Effector memory CD8-positive, alpha-beta T cell (primary cell): ENCODE data around the gene ZCCHC24.
A peak's percentile ranks its signal among the peaks of the same experiment; 100 is the strongest.

Experiments
- ATAC-seq: fragments of 150-1000 bp; cut with Tn5 transposase; replicated peaks from 2 replicates; pipeline ENCODE4 v1.10.0; 2021; ENCODE audit warnings: mild to moderate bottlenecking, moderate library complexity
- DNase-seq, 3 experiments: peaks; one replicate each; pipeline ENCODE4 v3.0.0; 2021
- H3K27ac Mint-ChIP-seq, 2 donors: one replicate each; pipeline ENCODE4 v1.8.0; 2022; ENCODE audit warnings: mild to moderate bottlenecking in 2 of 2, mixed read lengths in 2 of 2, moderate library complexity in 2 of 2
- H3K27me3 Mint-ChIP-seq, 2 donors: one replicate each; pipeline ENCODE4 v1.8.0; 2022; ENCODE audit warnings: mixed read lengths in 2 of 2
- H3K36me3 Mint-ChIP-seq: one replicate; pipeline ENCODE4 v1.8.0; 2022; ENCODE audit warnings: mild to moderate bottlenecking, moderate library complexity, mixed read lengths; ENCODE audit not compliant: insufficient read depth
- H3K4me1 Mint-ChIP-seq, 2 donors: one replicate each; pipeline ENCODE4 v1.8.0; 2022; ENCODE audit warnings: low read depth in 2 of 2, mixed read lengths in 2 of 2
- H3K4me3 Mint-ChIP-seq, 2 donors: one replicate each; pipeline ENCODE4 v1.8.0; 2022; ENCODE audit warnings: mild to moderate bottlenecking in 2 of 2, mixed read lengths in 2 of 2, moderate library complexity in 2 of 2
- H3K9me3 Mint-ChIP-seq, 2 donors: one replicate each; pipeline ENCODE4 v1.8.0; 2022; ENCODE audit warnings: mixed read lengths in 2 of 2

ZCCHC24 gene

DNA sequence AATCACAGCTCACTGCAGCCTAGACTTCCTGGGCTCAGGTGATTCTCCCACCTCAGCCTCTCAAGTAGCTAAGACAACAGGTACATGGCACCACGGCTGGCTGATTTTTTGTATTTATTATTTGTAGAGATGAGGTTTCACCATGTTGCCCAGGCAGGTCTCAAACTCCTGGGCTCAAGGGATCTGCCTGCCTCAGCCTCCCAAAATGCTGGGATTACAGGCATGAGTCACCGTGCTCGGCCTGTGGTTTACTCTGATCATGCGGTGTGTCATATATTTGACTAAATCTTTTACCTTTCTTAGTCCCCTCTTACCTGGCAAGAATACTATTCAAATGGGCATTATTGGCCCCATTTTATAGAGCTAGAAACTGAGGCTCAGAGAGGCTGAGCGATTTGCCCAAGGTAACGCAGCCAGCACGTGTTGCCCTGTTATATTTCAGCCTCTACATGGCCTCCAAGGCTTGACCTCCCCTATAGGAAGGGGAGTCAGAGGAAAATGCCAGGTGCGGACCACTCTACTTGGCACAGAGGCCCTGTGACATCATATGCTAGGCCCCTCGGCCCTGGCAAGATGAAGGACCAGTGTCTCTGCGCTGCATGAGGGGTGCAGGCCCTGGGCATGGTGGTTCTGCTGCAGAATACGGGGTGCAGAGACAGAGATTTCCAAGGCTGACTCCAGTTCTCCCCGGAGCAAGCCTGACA is 8.2 kb downstream of the ZCCHC24 start:
- no peak overlapping the region for H3K4me3 Mint-ChIP-seq
- H3K9me3 Mint-ChIP-seq: no peaks in the 10 kb centered on the region
- H3K36me3 Mint-ChIP-seq: no peaks in the 10 kb centered on the region
- peaks cover 5 to 11% of the 10 kb centered on the region in 2 donors for H3K4me1 Mint-ChIP-seq
- H3K27ac Mint-ChIP-seq: peak overlapping the region in 1 of 2 donors; percentile 17
- no peak for ATAC-seq
- peaks cover 0 to 7% of the 10 kb centered on the region in 2 donors for H3K27me3 Mint-ChIP-seq
- no peak for DNase-seq

GRCh38 chr10:79436850-79437103 is 8.6 kb downstream of the ZCCHC24 start:
- no peak for ATAC-seq
- H3K4me3 Mint-ChIP-seq: no peak overlapping the region
- H3K27me3 Mint-ChIP-seq: peaks cover 0 to 7% of the 10 kb centered on the region in 2 donors
- no peak for DNase-seq
- peaks cover 5 to 11% of the 10 kb centered on the region in 2 donors for H3K4me1 Mint-ChIP-seq
- peak overlapping the region in 1 of 2 donors; percentile 51 for H3K27ac Mint-ChIP-seq
- no peaks in the 10 kb centered on the region for H3K9me3 Mint-ChIP-seq
- no peaks in the 10 kb centered on the region for H3K36me3 Mint-ChIP-seq

DNA sequence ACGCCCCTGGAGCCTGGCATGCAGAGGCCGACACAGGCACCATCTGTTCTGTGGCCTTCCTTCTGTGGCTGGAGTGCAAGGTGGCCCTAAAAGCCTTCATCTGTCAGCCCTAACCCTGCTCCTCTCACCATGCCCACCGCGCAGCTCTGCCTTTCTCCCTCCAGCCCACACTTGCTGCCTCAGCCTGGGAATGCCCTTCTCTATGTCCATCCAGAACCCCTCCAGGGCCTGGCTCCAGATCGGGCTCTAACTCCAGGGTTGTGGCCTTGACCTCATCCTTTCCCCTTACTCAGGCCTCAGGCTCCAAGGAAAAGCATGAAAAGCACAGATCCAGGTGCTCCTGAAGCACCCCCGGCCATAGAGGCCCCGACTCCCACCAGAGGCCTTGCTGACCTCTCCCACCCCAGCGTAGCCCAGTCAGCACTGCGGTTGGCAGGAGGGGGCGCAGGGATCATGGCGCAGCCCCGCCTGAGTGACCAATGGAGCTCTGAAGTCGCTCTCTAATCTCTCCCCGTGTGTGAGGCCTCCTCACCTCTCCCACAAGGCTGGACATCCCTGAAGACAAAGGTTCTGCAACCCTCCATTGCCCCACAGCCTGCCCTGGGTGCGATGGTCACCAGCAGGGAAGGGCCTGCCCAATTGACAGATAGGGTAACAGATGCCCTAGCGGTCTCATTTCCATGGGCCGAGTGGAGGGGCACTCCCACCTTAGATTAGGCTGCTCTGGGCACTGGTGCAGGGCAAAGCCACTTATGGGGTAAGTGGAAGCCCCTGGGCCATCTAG is 9.2 kb downstream of the ZCCHC24 start:
- no peaks in the 10 kb centered on the region for H3K9me3 Mint-ChIP-seq
- H3K4me3 Mint-ChIP-seq: no peak overlapping the region
- no peaks in the 10 kb centered on the region for H3K36me3 Mint-ChIP-seq
- DNase-seq: no peak
- H3K27me3 Mint-ChIP-seq: peaks cover 0 to 7% of the 10 kb centered on the region in 2 donors
- peaks cover 5 to 11% of the 10 kb centered on the region in 2 donors for H3K4me1 Mint-ChIP-seq
- ATAC-seq: no peak
- peak overlapping the region; percentile 51 to 62 for H3K27ac Mint-ChIP-seq

DNA sequence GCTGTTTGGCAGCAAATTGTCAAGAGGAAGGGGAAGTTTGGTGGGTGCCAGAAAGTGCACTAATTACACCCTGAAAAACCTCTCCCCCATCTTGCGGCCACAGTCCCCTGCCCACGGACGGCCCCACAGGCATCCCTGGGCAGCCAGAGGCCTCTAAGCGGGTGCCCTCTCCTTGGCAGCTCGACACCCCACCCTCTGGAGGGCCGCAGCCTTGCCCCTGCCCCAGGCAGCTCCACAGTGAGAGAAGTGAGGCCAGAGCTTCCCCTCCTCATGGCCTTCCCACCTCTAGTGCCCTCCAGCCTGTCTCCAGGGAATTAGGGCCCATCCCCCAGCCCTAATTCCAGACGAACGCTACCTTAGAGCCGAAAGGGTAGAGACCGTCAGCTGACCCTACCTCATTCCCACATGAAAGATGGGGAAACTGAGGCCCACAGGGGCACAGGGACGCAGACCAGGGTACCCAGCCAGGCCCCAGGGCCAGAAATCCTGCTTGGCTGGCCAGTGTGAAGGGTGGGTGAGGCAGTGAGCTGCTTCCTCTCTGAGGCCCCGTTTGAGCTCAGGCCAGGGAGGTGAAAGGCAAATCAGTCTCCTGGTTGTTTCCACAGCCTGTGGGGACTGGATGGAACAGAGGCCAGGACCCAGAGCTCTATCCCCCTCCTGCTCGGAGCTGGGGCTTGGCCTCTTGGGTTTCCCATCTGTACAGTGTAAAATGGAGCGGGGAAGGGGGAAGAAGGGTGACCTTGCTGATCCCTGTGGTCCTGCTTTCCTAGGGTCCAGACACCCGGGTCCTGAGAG is 10.0 kb downstream of the ZCCHC24 start:
- peaks cover 3 to 11% of the 10 kb centered on the region in 2 donors for H3K4me1 Mint-ChIP-seq
- no peaks in the 10 kb centered on the region for H3K9me3 Mint-ChIP-seq
- no peak overlapping the region for H3K4me3 Mint-ChIP-seq
- H3K27ac Mint-ChIP-seq: no peak overlapping the region
- ATAC-seq (no peak), DNase-seq (no peak)
- no peaks in the 10 kb centered on the region for H3K36me3 Mint-ChIP-seq
- H3K27me3 Mint-ChIP-seq: peaks cover 0 to 7% of the 10 kb centered on the region in 2 donors

DNA sequence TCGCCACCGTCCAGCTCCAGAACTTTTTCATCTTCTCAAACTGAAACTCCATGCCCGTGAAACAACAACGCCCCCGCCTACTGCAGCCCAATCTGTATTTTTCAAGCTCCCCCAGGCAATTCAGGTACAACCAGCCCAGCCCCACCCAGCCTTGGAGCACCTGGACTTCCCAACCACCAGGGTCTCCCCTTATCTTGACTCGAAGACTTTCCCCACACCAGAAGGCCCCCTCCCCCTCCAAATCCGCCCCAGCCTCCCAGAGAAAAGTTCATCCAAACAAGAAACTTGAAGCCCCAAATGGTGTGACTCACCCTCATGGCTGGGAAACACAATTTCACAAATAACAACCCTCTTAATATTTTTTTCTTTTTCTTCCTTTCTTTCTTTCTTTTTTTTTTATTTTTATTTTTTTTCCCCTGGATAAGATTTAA is 10.6 kb downstream of the ZCCHC24 start:
- H3K27me3 Mint-ChIP-seq: peaks cover 0 to 7% of the 10 kb centered on the region in 2 donors
- no peaks in the 10 kb centered on the region for H3K9me3 Mint-ChIP-seq
- no peak for DNase-seq
- H3K27ac Mint-ChIP-seq: peak overlapping the region in 1 of 2 donors; percentile 13
- H3K4me3 Mint-ChIP-seq: no peak overlapping the region
- peaks cover 0 to 11% of the 10 kb centered on the region in 2 donors for H3K4me1 Mint-ChIP-seq
- ATAC-seq: no peak
- H3K36me3 Mint-ChIP-seq: no peaks in the 10 kb centered on the region

DNA sequence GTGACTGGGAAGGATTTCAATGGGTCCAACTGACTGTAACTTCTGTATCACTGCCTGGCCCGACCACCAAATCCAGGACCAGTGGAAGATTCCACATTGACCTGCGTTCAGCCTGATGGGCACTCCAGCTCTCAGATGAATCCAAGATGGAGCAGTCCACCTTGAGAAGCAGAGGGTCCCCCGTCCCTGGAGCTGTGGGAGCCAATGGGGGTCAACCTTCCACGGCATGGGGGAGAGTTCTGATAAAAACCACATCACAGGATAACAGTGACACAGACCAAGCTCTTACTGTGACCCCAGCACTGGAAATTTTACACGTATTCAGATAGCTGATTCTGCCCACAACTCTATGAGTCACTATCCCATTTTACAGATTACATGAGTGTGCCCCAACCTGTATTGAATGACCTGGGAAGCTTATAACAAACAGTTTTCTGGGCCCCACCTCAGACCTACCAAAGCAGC is 11.2 kb downstream of the ZCCHC24 start:
- peaks cover 0 to 7% of the 10 kb centered on the region in 2 donors for H3K27me3 Mint-ChIP-seq
- peaks cover 0 to 9% of the 10 kb centered on the region in 2 donors for H3K4me1 Mint-ChIP-seq
- no peak for ATAC-seq
- no peak overlapping the region for H3K4me3 Mint-ChIP-seq
- H3K27ac Mint-ChIP-seq: peak overlapping the region in 1 of 2 donors; percentile 13
- no peaks in the 10 kb centered on the region for H3K9me3 Mint-ChIP-seq
- H3K36me3 Mint-ChIP-seq: no peaks in the 10 kb centered on the region
- no peak for DNase-seq

- H3K4me1 Mint-ChIP-seq: peaks cover 0 to 6% of the 10 kb centered on the region in 2 donors
- no peak overlapping the region for H3K4me3 Mint-ChIP-seq
- peak overlapping the region in 1 of 2 donors; percentile 13 for H3K27ac Mint-ChIP-seq
- H3K36me3 Mint-ChIP-seq: no peaks in the 10 kb centered on the region
- ATAC-seq: no peak
- H3K27me3 Mint-ChIP-seq: peaks cover 0 to 7% of the 10 kb centered on the region in 2 donors
- no peak for DNase-seq
- no peaks in the 10 kb centered on the region for H3K9me3 Mint-ChIP-seq
Measured at GRCh38 chr10:79433324-79434222, 11.9 kb downstream of the ZCCHC24 start.

DNA sequence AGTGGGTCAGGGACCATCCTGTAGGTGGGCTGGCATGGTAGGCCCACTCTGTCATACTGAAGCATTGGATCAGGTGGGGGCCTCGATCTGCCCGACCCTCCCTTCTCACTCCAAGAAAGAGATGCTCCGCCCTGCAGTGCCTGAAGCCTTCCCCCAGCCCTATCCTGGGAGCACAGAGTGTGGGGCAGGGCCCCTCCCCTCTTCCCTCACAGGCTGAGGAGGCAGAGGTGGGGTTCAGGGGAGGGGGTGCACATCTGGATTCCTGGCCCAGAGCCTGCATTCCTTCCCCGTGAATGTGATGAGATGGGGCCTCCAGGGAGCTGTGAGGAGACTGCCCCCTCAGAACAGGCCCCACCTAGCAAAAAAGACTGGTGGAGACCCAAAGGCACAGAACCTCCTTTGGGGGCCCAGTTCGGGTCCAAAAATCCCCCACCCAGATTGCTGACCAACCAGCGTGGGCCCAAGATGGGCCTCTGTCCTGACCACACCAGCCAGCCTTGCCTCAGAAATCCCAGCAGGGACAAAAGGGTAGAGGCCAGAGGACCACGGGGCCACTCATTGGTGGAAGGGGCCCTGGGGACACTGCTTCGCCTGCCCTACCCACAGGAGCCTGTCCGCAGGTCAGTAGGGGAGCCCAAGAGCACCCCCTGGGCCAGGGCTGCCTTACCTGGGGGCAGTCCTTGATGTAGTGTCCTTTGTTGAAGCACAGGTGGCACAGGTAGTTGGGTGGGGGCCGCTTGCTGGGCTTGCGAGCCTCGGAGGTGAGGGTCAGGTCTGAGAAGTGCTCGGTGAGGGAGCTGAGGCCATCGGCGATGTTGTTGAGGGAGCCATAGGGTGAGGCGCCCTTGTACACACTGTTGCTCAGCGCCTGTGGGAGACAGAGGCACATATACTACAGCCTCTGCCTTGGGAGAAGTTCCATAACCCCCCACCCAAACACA is 13.3 kb downstream of the ZCCHC24 start:
- no peaks in the 10 kb centered on the region for H3K27me3 Mint-ChIP-seq
- H3K4me3 Mint-ChIP-seq: no peak overlapping the region
- H3K4me1 Mint-ChIP-seq: peaks cover 0 to 11% of the 10 kb centered on the region in 2 donors
- no peaks in the 10 kb centered on the region for H3K36me3 Mint-ChIP-seq
- ATAC-seq (no peak), DNase-seq (no peak)
- no peak overlapping the region for H3K27ac Mint-ChIP-seq
- no peaks in the 10 kb centered on the region for H3K9me3 Mint-ChIP-seq

- no peak overlapping the region for H3K4me3 Mint-ChIP-seq
- H3K27me3 Mint-ChIP-seq: no peaks in the 10 kb centered on the region
- no peak overlapping the region for H3K27ac Mint-ChIP-seq
- no peak for DNase-seq
- no peak for ATAC-seq
- no peaks in the 10 kb centered on the region for H3K9me3 Mint-ChIP-seq
- peaks cover 0 to 11% of the 10 kb centered on the region in 2 donors for H3K4me1 Mint-ChIP-seq
- H3K36me3 Mint-ChIP-seq: no peaks in the 10 kb centered on the region
Measured at GRCh38 chr10:79431428-79431827, 14.0 kb downstream of the ZCCHC24 start.

DNA sequence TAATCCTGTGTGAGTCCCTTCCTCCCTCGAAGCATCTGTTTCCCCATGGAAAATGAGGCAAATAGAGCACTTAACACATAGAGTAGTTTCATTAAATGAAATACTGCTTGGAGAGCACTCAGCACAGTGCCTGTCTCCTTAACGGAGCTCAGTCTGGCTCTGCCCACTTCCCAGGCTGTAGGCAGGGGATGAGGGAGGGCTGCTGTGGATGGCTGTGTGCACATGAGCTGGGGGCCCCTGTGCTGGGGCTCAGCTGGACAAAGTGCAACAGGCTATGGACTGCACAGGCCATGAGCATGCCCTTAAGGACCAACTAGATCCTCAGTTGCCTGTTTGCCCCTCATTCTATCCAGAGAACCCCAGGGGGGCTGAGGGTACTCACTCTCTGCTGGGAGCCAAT is 14.5 kb downstream of the ZCCHC24 start:
- peaks cover 0 to 11% of the 10 kb centered on the region in 2 donors for H3K4me1 Mint-ChIP-seq
- no peaks in the 10 kb centered on the region for H3K9me3 Mint-ChIP-seq
- no peak overlapping the region for H3K4me3 Mint-ChIP-seq
- H3K27me3 Mint-ChIP-seq: no peaks in the 10 kb centered on the region
- H3K27ac Mint-ChIP-seq: peak overlapping the region in 1 of 2 donors; percentile 21
- ATAC-seq (no peak), DNase-seq (no peak)
- H3K36me3 Mint-ChIP-seq: no peaks in the 10 kb centered on the region

GRCh38 chr10:79430325-79430905 is 15.0 kb downstream of the ZCCHC24 start:
- Mint-ChIP-seq H3K4me3 (no peak overlapping the region), H3K36me3 (no peaks in the 10 kb centered on the region), H3K27ac (peak overlapping the region in 1 of 2 donors; percentile 21), H3K4me1 (peaks cover 0 to 11% of the 10 kb centered on the region in 2 donors), H3K9me3 (no peaks in the 10 kb centered on the region), H3K27me3 (no peaks in the 10 kb centered on the region)
- no peak for ATAC-seq
- no peak for DNase-seq

GRCh38 chr10:79429751-79430150 is 15.7 kb downstream of the ZCCHC24 start:
- Mint-ChIP-seq H3K36me3 (no peaks in the 10 kb centered on the region), H3K4me1 (peaks cover 1 to 10% of the 10 kb centered on the region in 2 donors), H3K9me3 (no peaks in the 10 kb centered on the region), H3K4me3 (no peak overlapping the region), H3K27ac (no peak overlapping the region), H3K27me3 (no peaks in the 10 kb centered on the region)
- no peak for DNase-seq
- no peak for ATAC-seq
